ENCODE data around the gene CST11.

Gene CST11

DNA sequence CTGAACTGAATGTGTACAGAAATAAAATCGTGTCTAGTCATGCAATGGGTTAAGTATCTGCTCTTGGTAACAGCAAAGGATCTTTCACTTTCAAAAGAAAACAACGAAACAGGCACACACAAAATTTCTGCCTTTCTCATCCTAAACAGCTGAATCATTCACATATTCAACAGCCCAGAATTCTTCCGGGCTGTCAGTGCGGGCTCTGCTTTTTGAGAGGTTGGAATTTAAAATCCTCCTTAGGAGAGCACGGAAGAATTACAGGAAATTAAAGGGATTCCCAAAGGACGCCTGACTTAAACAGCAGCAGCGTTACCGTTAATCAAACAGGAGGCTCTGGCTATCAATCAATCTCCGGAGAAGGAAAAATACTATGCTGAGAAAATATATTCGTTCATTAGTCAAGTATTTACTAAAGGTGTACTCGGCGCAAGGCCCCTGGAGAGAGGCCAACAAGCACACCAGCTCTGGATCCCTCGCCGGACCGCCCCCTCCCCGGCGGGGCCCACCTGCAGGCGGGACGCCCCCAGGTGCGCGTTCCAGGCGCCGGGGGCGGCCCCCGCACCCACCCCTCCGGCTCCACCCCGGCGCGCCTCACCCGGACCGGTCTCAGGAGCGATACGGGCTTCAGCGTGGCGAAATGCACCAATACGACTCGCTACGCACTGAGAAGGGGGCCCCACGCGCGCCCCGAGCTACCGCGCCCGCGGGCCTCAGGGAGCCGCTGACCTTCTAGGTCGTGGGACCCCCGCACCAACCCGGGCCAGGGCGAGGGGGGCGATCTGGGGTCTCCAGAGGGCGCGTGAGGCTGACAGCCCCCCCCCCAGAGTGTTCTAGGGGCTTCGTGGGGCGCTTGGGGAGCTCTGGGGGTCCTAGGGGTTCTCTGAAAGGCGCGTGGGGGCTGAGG lies 32.4 kb downstream of the CST11 start:
- H3K4me2 ChIP-seq (ENCODE audit: low read depth, low read length, poor library complexity, severe bottlenecking), result peak overlapping the region; percentile 86
- H3K79me2 ChIP-seq (ENCODE audit: insufficient read depth, low read length), result peaks cover 50% of the 10 kb centered on the region
- H3K9me2 ChIP-seq (replicated peaks; ENCODE audit: low read depth, low read length), result no peaks in the 10 kb centered on the region
- H3K36me3 ChIP-seq (ENCODE audit: insufficient read depth, low read length), result no peaks in the 10 kb centered on the region
- H3K4me1 ChIP-seq (ENCODE audit: insufficient read depth, low read length, poor library complexity, severe bottlenecking), result peaks cover 62% of the 10 kb centered on the region
- peak overlapping the region; percentile 93 for H3K9ac ChIP-seq (ENCODE audit: low read depth, low read length, poor library complexity, severe bottlenecking)
- TF ChIP-seq, protein P1, sequence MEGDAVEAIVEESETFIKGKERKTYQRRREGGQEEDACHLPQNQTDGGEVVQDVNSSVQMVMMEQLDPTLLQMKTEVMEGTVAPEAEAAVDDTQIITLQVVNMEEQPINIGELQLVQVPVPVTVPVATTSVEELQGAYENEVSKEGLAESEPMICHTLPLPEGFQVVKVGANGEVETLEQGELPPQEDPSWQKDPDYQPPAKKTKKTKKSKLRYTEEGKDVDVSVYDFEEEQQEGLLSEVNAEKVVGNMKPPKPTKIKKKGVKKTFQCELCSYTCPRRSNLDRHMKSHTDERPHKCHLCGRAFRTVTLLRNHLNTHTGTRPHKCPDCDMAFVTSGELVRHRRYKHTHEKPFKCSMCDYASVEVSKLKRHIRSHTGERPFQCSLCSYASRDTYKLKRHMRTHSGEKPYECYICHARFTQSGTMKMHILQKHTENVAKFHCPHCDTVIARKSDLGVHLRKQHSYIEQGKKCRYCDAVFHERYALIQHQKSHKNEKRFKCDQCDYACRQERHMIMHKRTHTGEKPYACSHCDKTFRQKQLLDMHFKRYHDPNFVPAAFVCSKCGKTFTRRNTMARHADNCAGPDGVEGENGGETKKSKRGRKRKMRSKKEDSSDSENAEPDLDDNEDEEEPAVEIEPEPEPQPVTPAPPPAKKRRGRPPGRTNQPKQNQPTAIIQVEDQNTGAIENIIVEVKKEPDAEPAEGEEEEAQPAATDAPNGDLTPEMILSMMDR (conservative IDR thresholded peaks at IDR 0.05; ENCODE audit: low read length), result no peak
- no peak for TF ChIP-seq EZH2phosphoT487 (IDR thresholded peaks at IDR 0.05; ENCODE audit: borderline replicate concordance)
- peaks cover 37% of the 10 kb centered on the region for H4K20me1 ChIP-seq (ENCODE audit: insufficient read depth, low read length, poor library complexity, severe bottlenecking)
- no peaks in the 10 kb centered on the region for H3K27me3 ChIP-seq (ENCODE audit: insufficient read depth, low read length, poor library complexity, severe bottlenecking)
- peaks cover 8% of the 10 kb centered on the region; the same call in 1 of the 2 replicates for H3F3A ChIP-seq (ENCODE audit: low read depth)
- H2AFZ ChIP-seq (ENCODE audit: low read length), result peak overlapping the region; percentile 61; the same call in 1 of the 2 replicates
- no peaks in the 10 kb centered on the region for H3K9me3 ChIP-seq (ENCODE audit: insufficient read depth, low read depth, low read length)
- peak overlapping the region; percentile 91 for H3K4me3 ChIP-seq (ENCODE audit: low read length, poor library complexity, severe bottlenecking)

DNA sequence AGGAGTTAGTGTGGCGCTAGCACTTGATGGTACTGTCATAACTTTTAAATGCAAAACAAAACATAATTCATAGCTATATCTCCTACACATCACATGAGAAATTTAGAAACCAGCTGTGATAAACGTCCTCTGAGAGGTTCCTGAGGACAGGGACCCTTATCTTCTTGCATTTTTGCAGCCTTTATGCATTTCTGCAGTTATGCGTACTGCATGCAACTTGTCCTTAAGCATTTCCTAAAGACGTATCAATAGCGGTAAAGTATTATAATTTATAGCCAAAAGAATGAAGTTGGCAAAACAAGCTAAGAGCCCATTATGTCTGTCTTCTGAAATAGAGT lies 33.0 kb downstream of the CST11 start:
- Histone ChIP-seq H3K36me3 (ENCODE audit: insufficient read depth, low read length) (no peaks in the 10 kb centered on the region), H3K9ac (ENCODE audit: low read depth, low read length, poor library complexity, severe bottlenecking) (peak overlapping the region; percentile 93), H3F3A (ENCODE audit: low read depth) (peaks cover 8% of the 10 kb centered on the region; the same call in 1 of the 2 replicates), H3K4me1 (ENCODE audit: insufficient read depth, low read length, poor library complexity, severe bottlenecking) (peaks cover 58% of the 10 kb centered on the region), H3K79me2 (ENCODE audit: insufficient read depth, low read length) (peaks cover 55% of the 10 kb centered on the region), H3K27me3 (ENCODE audit: insufficient read depth, low read length, poor library complexity, severe bottlenecking) (no peaks in the 10 kb centered on the region), H3K9me2 (replicated peaks; ENCODE audit: low read depth, low read length) (no peaks in the 10 kb centered on the region), H3K9me3 (ENCODE audit: insufficient read depth, low read depth, low read length) (no peaks in the 10 kb centered on the region), H4K20me1 (ENCODE audit: insufficient read depth, low read length, poor library complexity, severe bottlenecking) (peaks cover 37% of the 10 kb centered on the region), H3K4me3 (ENCODE audit: low read length, poor library complexity, severe bottlenecking) (peak overlapping the region; percentile 91), H3K4me2 (ENCODE audit: low read depth, low read length, poor library complexity, severe bottlenecking) (peak overlapping the region; percentile 86), H2AFZ (ENCODE audit: low read length) (no peak overlapping the region)
- TF ChIP-seq, protein P1 (conservative IDR thresholded peaks at IDR 0.05; ENCODE audit: low read length), result no peak
- no peak for TF ChIP-seq EZH2phosphoT487 (IDR thresholded peaks at IDR 0.05; ENCODE audit: borderline replicate concordance)

DNA sequence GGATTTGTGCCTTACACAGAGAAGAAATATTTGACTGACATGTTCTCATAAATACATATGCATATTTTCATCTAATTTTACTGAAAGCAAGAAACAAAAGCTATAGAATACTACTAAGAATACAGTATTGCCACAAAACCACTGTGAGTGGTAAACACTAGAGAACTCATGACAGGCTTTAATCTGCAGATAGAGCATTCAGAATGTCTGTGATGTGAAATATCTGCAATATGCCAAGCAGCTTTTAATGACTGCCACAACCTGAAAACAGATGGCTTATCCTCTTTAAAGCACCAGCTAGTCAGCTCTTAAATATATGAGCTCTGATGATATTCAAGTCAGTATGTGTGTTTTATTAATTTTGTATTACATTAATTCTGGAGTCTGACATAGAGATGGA lies 34.8 kb downstream of the CST11 start:
- TF ChIP-seq, protein P1 (conservative IDR thresholded peaks at IDR 0.05; ENCODE audit: low read length), result no peak
- no peak for TF ChIP-seq EZH2phosphoT487 (IDR thresholded peaks at IDR 0.05; ENCODE audit: borderline replicate concordance)
- Histone ChIP-seq H4K20me1 (ENCODE audit: insufficient read depth, low read length, poor library complexity, severe bottlenecking) (peaks cover 47% of the 10 kb centered on the region), H3K27me3 (ENCODE audit: insufficient read depth, low read length, poor library complexity, severe bottlenecking) (no peaks in the 10 kb centered on the region), H3K9me3 (ENCODE audit: insufficient read depth, low read depth, low read length) (no peaks in the 10 kb centered on the region), H3K9me2 (replicated peaks; ENCODE audit: low read depth, low read length) (no peaks in the 10 kb centered on the region), H3K4me2 (ENCODE audit: low read depth, low read length, poor library complexity, severe bottlenecking) (peak overlapping the region; percentile 86), H3K79me2 (ENCODE audit: insufficient read depth, low read length) (peaks cover 68% of the 10 kb centered on the region), H3K4me1 (ENCODE audit: insufficient read depth, low read length, poor library complexity, severe bottlenecking) (peaks cover 56% of the 10 kb centered on the region), H3K36me3 (ENCODE audit: insufficient read depth, low read length) (no peaks in the 10 kb centered on the region), H2AFZ (ENCODE audit: low read length) (no peak overlapping the region), H3K4me3 (ENCODE audit: low read length, poor library complexity, severe bottlenecking) (peak overlapping the region; percentile 16), H3F3A (ENCODE audit: low read depth) (peaks cover 8% of the 10 kb centered on the region; the same call in 1 of the 2 replicates), H3K9ac (ENCODE audit: low read depth, low read length, poor library complexity, severe bottlenecking) (peak overlapping the region; percentile 1)
